GM21717 (cell line): Measurements from ENCODE around the gene SETDB2.

Experiments used
- ATAC-seq: cut with Tn5 transposase; IDR thresholded peaks from one replicate; pipeline ENCODE4 v1.9.1; 2021; ENCODE audit warnings: mild to moderate bottlenecking, moderate library complexity; ENCODE audit not compliant: unreplicated experiment

SETDB2 gene, protein sequence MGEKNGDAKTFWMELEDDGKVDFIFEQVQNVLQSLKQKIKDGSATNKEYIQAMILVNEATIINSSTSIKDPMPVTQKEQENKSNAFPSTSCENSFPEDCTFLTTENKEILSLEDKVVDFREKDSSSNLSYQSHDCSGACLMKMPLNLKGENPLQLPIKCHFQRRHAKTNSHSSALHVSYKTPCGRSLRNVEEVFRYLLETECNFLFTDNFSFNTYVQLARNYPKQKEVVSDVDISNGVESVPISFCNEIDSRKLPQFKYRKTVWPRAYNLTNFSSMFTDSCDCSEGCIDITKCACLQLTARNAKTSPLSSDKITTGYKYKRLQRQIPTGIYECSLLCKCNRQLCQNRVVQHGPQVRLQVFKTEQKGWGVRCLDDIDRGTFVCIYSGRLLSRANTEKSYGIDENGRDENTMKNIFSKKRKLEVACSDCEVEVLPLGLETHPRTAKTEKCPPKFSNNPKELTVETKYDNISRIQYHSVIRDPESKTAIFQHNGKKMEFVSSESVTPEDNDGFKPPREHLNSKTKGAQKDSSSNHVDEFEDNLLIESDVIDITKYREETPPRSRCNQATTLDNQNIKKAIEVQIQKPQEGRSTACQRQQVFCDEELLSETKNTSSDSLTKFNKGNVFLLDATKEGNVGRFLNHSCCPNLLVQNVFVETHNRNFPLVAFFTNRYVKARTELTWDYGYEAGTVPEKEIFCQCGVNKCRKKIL

DNA sequence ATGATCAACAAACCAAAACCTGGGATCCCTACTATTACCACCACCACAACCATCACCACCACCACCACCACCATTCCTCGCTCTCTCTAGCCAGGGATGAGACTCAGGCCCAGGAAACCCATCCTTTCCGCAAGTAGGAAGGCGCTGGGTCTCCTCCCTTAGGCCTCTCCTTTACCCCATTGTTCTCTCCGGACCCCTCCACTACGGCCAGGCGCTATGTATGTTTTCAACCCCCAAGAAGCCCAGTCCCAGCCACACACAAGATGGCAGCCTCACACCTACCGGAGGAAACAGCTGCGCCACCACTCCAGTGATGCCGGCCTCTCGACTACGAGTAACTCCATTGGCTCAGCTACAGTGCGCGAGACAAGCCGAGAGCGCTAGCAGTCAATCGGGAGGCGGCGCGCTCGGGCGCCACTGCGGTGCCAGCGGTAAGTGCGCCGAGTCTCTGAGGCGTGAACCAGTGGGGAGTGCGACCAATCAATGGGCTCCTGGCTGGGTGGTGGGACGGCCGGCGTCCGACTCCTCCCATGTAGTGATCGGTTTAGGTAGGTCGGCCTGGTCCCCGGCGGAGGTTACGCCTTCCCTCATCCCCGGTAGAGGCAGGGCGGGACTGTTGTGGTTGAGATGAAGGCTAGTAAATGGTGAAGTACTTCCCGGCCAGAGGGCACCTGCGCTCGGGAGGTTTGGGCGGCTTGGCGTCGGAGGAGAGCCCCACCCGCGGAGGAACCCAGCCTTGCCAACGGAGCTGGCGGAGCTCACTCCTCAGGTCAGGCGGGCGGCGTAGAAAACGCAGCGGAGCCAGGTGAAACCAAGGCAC, at the start of gene SETDB2, which contains the start of gene CAB39L:
Gene SETDB2, plus strand, starts transcription at position 571 of the 820 bp plus-strand sequence. CDS start 7,620 bp downstream, outside the sequence.
Gene CAB39L, minus strand, starts transcription at position 361 of the 820 bp plus-strand sequence. CDS start 61,154 bp downstream, outside the sequence.
- ATAC-seq = peak; percentile 94

DNA sequence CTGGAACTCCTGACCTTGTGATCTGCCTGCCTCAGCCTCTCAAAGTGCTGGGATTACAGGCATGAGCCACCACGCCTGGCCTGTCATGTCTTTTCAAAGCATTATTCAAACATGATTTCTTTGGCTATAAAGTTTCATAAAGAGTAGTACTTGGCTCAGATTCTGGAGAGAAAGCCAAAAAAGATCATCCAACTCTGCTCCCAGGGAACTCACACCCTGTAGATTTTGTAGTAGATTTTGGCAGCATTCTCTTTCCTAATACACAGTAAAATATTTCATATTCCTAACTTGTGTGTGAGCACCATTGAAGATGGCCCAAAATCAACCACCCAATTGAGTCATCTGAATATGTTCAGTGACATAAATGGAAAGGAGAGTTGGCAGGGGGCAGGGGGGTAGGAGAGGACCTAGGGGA, 48.6 kb upstream of the SETDB2 start:
- no peak for ATAC-seq

DNA sequence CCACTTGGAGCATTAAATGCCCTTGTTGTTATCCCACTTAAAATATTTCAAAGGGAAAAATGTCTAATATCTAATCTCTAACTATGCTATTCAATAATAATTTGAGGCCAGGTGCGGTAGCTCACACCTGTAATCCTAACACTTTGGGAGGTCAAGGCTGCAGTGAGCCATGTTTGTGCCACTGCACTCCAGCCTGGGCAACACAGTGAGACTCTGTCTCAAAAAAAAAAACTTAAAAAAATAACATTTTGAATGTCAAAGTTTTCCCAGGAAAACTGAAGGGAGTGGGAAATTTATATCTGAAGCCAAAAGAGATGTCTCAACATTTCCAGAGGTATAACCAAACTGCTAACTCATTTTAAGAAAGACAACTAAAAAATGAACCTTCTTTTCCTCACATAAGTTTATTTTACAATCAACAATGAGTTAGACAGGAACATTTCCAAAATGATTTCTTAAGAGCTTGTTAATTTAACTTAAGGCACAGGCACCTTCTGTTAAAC, 48.1 kb upstream of the SETDB2 start:
- no peak for ATAC-seq

DNA sequence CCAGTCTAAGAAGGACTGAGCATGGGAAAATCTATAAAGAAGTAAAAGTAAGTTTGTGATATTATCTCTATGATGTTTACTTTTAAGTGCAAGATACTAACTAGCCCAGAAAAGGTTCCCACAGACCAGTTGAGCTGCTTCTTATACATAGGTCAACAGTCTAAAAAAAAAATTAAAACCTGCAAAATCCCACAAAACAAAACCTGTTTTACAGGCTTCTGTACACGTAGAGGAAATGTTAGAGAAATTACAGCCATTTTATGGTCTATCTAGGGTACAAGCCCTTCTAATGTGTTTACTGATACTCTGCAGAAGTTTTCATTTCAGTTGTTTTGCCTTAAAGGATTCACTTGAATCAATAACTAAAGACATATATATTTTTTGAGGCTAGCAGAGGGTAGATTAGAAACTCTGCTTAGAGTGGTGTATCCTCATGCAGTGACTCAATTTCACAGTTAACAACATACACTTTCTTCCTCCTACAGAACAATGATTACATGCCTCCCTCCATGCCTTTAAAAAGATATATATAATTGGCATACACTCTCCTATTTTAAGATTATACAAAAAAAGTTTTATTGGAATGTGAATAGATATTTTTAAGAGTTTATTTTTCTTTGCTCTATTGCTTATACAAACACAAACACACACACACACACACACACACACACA, 44.1 kb upstream of the SETDB2 start:
- ATAC-seq = no peak

DNA sequence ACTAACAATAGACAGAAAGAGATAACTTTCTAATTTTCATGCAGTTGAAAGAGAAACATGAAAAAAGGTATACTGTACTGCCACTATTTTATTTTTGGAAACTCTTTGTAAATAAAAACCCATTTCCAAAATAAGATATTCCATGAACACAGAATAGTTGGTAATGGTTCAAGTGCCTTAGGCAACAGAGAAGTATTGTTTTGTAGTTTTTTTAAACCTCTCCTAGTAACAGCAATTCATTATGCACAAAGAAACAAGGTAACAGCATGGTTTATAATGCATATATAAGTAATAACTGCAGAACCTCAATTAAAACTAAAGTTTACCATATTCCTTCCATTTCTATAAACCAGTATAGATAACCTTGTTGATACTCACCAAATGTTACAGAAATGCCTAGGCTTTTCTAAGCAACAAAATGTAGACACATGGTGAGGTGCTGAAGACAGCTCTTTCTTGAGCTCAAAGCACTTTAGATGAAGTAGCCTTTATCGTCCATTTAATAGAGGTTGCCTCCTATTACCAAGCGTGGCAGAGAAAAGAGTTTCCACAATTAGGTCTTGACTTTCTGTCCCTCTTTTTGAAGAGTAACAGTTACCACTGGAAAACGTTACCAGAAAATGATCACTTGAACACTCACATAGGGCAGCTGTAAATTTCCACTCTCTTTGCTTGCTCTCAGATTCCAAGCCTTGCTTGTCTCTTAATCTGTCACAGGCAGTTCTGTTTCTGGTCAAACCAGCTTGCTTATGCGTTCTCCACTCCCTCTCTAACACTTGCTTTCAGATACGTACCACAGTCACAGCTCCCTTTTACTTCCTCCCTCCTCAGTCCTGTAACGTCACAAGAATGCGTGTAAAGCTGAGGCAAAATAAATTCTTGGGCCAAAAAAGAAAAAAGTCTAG, 43.1 kb upstream of the SETDB2 start:
- peak; percentile 80 for ATAC-seq

DNA sequence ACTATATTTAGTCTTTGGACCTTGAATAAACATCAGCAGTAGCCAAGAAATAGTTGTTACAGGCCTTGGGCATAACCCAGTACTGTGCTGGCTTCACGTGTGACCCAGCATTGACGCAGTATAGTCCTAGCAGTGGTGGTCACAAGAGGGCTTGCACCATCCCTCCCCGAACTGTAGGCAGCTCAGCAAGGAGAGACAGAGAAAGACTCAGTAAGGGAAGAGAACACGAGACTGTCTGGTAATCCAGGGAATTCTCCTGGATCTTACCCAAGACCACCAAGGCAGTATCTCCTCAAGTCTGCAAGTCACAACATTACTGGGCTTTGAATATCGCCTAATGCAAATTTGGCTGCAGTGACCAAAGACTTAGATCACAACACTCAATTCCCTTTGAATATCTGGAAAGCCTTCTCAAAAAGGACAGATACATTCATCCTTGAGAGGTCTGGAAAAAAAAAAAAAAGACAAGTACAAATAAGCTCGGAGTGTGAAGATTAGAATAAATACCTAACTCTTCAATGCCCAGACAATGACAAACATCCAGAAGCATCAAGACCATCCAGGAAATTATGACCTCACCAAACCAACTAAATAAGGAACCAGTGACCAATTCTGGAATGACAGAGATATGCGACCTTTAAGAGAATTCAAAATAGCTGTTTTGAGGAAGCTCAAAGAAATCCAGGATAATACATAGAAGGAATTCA, 39.9 kb upstream of the SETDB2 start:
- no peak for ATAC-seq

DNA sequence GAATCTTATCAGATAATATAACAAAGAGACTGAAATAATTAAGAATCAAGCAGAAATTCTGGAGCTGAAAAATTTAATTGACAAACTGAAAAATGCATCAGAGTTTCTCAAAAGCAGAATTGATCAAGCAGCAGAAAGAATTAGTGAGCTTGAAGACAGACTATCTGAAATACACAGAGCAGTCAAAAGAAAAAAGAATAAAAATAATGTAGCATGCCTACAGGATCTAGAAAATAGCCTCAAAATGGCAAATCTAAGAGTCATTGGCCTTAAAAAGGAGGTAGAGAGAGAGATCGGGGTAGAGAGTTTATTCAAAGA, 39.4 kb upstream of the SETDB2 start:
- no peak for ATAC-seq

DNA sequence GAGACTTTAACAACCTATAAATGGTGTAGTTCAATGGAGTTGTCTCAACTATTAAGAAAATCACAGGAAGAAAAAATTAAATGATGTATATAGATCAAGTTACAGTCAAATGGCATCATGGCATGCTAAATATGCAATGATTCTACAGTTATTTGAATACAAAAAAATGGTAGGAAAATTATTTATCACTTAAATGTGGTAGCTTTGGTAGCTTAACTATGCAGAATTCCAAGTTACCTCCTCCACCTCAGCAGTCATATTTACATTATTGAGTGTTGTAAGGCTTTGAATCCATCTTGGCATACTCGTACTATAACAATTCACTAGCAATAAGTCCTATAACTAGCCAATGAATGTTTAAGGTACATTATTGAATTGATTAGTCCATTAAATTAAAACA, 37.0 kb upstream of the SETDB2 start:
- no peak for ATAC-seq

DNA sequence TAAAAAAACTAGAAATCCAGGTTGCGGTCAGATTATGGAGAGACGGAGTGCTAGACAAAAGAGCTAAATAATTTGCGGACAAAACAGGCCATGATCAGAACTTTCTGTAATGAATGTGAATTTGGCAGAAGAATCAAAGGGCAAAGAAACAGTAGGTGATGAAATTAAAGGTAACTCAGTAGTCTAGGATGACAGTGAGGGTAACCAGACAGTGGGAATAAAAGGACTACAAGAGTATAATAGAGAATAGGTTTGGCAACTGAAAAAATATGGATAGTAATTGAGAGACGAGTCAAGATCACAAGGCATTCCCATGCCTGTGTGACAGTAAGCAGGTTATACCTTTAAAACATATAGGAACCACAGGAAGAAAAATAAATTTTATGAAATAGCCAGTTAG, 36.1 kb upstream of the SETDB2 start:
- no peak for ATAC-seq

DNA sequence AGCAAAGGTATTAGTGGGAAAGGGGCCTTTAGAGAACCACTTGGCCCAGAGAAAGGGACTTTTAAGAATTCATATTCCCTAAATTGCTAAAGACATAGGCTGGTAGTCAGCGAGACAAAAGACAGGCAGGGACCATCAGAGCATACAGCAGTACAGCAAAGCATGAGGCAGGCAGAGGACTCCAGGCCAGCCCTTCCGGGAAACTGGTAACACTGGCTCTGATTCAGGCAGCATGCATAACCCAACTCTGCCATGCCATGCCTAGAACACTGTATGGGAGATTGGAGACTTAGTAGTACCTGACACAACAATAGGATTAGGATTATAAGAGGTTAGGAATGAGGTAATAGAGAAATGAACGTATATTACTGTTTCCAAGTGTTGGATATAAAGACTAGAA, 35.1 kb upstream of the SETDB2 start:
- no peak for ATAC-seq

DNA sequence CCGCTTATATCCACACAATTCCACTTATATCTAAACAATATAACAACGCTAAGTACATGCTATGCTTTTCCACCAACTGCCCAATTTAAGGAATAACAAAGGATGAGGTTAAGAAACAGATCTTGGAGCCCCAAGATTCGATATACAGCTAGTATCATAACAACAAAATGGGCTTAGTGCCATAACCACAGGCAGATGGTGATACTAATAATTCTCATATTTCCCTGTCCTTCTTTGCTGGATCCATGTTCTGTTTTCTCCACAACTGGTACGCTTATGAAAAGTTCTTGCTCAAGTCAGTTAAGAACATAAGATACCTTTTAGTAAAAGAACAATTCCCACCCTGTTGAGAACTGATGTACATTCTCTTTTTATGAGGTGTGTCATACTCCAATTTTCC, 34.1 kb upstream of the SETDB2 start:
- no peak for ATAC-seq

DNA sequence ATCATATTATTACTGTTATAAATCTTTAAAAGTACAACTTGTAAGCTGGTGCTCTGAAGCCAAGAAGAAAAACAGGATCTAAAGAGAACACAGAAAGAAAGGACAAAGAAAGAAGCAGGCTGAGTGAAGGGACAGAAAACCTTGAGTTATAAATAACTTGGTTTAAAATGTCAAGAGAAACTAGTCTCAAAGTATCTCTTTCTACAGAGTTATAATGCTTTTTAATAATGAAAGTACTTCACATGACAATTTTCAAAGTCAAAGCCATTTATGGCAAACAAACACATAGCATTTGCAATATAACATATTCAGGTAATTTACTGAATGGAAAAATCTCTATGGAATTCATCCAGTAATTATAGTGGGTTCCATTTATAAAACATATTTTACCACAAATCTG, 33.6 kb upstream of the SETDB2 start:
- no peak for ATAC-seq

DNA sequence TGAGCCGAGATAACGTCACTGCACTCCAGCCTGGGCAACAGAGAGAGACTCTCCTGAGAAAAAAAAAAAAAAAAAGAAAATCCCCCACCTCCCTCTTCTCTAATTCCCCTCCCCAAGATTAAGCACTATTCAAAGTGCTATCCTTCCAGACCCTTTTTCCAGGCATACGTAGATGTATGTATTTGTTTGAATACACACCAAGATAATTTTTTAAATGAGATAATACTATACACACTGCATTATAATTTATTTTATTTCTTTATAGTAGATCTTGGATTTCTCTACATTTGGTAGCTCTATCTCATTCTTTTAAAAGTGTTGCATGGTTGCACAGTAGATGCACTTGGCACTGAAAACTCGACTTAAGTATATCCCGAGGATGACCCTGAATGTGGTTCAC, 32.7 kb upstream of the SETDB2 start:
- no peak for ATAC-seq

DNA sequence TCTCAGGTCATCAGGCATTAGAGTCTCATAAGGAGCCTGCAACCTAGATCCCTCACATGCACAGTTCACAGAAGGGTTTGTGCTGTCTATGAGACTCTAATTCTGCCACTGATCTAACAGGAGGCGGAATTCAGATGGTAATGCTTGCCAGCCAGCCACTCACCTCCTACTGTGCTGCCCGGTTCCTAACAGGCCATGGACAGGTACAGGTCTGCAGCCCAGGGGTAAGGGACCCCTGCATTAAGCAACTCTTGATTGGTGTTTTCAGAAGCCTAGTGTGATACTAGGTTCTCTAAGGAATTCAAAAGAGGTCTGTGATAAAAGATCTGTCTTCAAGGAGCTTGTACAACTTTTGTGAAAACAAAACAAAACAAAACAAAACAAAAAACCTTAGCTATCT, 31.3 kb upstream of the SETDB2 start:
- no peak for ATAC-seq

DNA sequence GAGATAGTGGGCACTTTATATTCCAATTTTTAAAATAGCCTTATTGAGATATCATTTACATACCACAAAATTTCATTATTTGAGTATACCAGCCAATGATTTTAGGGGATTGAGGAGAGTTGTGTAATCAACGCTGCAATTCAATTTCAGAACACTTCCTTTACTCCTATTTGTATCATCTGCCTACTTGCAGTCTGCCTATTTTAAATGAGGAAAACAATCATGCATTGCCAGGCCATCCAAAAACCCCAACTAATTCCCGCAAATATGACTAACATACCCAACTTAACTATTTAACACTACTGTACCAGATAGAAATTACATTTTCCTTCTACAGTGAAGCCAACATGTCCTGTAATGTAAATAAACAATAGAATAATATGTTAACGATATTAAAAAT, 26.9 kb upstream of the SETDB2 start:
- no peak for ATAC-seq

DNA sequence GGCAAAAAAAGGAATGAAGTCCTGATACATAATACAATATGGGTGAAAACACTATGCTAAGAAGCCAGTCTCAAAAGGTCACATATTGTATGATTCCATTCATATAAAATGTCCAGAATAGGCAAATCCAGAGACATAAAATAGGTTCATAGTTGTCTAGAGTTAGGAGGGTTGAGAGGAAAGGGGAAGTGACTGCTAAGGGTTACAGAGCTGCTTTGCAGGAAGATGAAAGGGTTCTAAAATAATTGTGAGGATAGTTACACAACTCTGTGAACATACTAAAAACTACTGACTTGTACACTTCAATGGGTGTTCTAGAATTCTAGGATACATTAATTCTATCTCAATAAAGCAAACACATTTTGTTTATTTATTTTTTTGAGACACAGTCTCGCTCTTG, 25.9 kb upstream of the SETDB2 start:
- ATAC-seq = no peak

DNA sequence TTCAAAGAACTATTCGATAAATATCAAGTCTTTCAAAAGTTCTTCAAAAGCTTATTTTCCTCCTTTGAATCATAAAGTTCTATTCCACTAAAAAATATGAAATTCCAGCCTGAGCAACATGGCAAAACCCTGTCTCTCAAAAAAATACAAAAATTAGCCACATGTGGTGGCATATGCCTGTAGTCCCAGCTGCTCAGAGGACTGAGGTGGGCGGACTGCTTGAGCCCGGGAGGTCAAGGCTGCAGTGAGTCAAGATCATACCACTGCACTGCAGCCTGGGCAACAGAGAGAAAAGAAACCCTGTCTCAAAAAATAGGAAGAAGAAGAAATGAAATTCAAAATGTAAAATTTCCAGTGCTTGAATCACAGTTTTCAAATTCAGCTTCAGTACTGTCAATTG, 24.8 kb upstream of the SETDB2 start:
- no peak for ATAC-seq

DNA sequence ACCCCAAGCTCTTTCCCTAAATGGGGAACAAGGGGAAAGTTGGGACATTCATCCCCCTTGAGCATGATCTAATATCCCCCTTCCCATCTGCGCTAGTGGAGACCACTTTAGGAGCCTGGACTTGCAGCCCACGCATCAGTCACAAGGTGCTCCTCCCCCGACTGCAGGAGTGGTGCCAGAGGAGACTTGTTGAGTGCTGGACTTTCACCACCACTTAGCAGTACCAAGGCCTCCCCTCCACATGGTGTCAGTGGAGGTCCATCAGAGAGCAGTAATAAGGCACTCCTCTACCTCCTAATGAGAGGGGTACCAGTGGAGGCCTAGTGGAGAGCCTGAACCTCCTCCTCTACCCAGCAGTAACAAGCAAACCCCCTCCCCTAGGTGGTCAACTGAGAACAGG, 22.7 kb upstream of the SETDB2 start:
- no peak for ATAC-seq

DNA sequence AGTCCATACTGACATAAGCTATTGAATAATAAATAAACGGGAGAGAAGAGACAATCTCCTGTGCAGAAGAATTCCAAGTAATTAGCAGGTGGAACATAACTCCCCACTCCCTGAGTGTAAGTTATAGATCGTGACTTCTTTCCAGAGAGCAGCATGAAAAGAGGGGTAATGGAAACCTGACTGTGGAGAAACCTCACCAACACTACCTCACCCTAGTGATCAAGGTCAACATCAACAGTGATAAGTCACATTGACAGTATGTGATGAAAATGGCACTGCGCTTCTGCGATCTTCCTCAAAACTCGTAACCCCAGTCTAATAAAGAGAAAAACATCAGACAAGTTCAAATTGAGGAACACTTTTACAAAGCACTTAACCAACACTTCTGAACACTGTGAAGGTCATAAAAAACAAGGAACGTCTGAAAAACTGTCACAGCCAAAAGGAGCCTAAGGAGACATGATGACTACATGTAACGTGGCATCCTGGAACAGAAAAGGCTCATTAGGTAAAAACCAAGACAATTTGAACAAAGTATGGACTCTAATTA, 20.0 kb upstream of the SETDB2 start:
- no peak for ATAC-seq
